Measurements from ENCODE around the gene RARA.
"Not testable (repeated sequence)": the region's sequence is repeated elsewhere in the genome, so short reads cannot be mapped to it uniquely, and the experiment has no call there.

Gene RARA

DNA sequence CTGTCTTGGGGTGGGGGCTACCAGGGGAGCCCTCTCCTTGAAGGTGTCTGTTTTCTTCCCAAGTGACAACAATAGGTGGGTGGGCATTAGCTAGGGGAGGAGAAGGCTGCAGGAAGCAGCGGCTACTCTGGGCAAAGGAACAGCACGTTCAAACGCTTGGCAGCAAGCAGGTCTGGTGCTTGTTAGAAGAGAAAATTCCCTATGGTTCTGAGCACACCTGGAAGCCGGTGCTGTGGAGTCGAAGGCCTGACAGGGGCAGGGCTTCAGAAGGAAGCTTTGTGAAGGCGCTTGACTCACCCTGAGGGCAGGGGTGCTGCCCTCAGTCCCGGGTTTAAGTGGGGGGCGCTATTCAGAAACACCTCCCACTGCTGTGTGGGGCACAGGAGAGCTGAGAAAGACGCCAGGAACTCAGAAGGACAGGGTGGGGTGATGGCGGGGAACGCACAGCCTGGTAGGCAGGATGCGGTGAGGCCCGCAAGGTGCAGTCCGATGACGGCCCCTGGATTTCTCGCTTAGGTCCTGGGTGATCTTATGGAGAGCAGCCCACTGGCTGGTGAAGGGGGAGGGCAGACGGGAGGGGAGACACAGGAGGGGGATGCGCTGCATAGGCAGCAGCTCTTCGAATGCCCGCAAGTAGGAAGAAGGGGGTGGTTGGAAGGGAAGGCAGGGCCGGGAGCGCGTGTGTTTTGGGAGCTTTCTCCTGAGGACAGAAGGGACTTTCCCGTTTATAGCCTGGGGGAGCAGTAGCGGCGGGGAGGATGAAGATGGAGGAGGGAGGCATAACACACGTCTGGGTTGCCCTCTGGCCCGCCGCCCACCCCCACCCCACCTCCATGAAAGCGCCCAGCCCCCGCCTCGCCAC is 52.3 kb downstream of the RARA start:
- no peak for DNase-seq

GRCh38 chr17:40361925-40362695 is 53.1 kb downstream of the RARA start:
- DNase-seq, result no peak

- DNase-seq, result peak; percentile 85
Observed at GRCh38 chr17:40362696-40363110, 53.7 kb downstream of the RARA start.

DNA sequence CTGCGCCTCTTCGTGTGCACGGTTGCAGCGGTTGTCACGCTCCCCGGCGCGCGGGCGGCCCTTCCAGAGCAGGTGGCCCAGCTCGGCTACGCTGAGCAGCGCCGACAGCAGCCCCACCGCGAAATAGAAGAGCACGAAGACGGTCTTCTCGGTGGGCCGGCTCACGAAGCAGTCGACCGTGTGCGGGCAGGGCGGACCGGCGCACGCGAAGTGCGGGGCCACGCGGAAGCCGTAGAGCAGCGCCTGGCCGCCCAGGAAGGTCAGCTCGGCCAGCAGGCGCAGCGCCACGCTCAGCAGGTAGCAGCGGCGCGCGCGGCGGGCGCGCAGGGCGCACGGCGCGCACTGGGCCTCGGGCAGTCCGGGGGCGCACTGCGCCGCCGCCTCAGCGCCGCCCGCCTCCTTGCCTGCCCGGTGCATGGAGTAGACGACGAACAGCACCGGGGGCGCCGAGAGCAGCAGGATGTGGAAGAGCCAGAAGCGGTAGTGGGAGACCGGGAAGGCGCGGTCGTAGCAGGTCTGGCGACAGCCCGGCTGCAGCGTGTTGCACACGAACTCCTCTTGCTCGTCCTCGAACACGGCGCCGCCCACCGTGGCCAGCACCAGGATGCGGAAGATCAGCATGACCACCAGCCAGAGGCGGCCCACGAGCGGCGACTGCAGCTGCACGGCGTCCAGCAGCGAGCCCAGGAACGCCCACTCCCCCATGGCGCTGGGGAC is 54.3 kb downstream of the RARA start:
- peak; percentile 42 for DNase-seq

DNA sequence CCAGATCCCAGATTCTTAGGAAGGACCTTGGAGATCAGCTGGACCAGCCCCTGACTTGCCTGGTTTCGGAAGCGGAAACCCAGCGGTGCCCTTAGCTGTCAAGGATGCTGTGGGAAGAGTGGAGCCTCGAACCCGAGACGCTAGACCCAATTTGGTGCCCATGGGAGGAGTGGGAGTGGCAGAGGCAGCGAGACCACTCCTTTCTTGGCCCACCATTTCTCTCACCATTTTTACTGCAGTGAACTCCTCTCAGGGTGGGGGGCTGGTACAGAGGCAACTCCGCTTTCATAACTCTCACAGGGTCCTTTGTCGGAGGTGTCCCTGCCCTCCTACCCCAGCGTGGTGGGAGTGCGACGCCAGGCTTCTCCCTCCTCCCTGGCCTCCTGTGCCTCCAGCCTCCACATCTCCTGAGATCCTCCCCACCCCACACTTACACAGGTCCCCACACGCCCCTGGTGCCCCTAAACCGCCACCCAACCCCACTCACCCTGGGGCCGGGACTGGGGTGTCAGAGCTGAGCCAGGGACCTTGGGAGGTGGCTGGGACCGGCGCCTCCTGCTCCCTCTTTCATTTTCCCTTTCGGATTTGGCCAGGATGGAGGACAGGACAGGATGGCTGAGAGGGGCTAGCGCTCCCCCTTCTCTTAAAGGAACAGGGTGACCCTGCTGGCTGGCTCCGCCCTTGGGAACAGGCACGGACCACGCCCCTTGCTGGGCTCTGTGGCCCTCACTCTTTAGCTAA is 55.3 kb downstream of the RARA start, which contains the start of gene GJD3:
GJD3 (minus strand) TSS at position 617 of the 741 bp plus-strand sequence. CDS start 922 bp downstream, outside the sequence.
- DNase-seq, result no peak

- no peak for DNase-seq
Observed at GRCh38 chr17:40364906-40365305, 55.9 kb downstream of the RARA start.

- no peak for DNase-seq
Observed at GRCh38 chr17:40366076-40366860, 57.3 kb downstream of the RARA start.

GRCh38 chr17:40366861-40367518 is 58.0 kb downstream of the RARA start:
- no peak for DNase-seq

GRCh38 chr17:40367728-40368127 is 58.7 kb downstream of the RARA start:
- DNase-seq, result not testable (repeated sequence)

- no peak for DNase-seq
Observed at GRCh38 chr17:40369923-40370322, 60.9 kb downstream of the RARA start.

GRCh38 chr17:40371261-40371929 is 62.4 kb downstream of the RARA start:
- no peak for DNase-seq

DNA sequence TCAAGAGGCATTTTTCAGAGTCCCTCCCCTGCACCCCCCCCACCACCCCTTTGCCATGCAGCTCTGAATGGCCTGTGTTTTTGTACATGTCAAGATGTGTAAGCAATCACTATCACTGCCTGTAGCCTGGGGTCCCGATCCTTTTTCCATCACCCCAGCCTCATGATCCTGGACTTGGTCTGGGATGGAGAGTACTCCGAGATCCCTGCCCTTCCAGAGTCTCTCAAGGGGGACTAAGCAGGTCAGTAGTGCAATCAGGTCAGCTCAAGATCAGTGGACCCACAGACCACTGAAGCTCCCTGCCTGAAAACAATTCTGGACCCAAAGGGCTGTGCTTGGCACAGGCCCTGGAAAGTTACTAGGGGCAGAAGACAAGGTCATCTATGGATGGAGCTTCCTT is 63.1 kb downstream of the RARA start:
- DNase-seq, result no peak

GRCh38 chr17:40372644-40373043 is 63.7 kb downstream of the RARA start:
- DNase-seq, result not testable (repeated sequence)

DNA sequence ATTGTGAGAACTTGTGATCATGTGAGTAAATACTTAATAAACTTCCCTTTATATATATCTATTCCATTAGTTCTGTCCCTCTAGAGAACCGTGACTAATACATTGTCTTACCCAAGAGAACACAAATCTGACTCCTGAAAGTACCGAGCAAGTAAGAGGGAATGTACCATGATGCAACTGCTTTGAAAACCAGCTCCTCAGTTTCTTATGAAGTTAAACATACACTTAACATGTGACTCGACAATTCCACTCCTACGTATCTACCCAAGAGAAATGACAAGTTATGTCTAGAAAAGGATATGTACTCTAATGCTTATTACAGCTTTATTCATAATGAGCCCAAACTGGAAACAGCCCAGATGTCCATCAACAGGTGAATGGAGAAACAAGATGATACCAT is 64.3 kb downstream of the RARA start:
- DNase-seq, result no peak

GRCh38 chr17:40373999-40374398 is 65.0 kb downstream of the RARA start:
- DNase-seq, result no peak

- DNase-seq, result no peak
Observed at GRCh38 chr17:40374821-40375498, 66.0 kb downstream of the RARA start.

DNA sequence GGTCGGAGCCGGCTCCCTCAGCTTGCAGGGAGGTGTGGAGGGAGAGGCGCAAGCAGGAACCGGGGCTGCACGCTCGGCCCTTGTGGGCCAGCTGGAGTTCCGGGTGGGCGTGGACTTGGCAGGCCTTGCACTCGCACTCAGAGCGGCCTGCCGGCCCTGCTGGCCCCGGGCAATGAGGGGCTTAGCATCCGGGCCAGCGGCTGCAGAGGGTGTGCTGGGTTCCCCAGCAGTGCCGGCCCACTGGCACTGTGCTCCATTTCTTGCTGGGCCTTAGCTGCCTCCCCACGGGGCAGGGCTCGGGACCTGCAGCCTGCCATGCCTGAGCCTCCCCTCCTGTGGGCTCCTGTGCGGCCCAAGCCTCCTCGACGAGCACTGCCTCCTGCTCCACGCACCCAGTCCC is 66.8 kb downstream of the RARA start:
- not testable (repeated sequence) for DNase-seq

- DNase-seq, result not testable (repeated sequence)
Observed at GRCh38 chr17:40376541-40376940, 67.6 kb downstream of the RARA start.

GRCh38 chr17:40377832-40378231 is 68.9 kb downstream of the RARA start:
- DNase-seq, result no peak

DNA sequence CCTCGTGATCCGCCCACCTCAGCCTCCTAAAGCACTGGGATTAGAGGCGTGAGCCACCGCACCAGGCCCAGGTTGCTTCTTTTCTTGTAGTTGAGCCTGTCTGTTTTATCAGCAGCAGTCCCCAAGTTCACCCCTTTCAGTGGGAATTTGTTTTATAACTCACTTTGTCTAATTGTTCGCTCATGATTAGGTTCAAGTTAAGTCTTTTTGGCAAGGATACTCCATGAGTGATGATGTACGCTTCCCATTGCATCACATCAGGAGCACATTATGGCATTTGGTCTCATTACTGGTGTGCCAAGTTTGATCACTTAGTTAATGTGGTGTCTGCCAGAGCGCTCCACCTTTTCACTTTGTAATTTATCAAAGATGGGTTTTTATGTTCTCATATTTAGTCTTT is 70.0 kb downstream of the RARA start:
- DNase-seq, result no peak
